ENCODE measurements around the gene EVPLL.
"Not testable (repeated sequence)": the region's sequence is repeated elsewhere in the genome, so short reads cannot be mapped to it uniquely, and the experiment has no call there.

GRCh38 chr17:18426639-18427038 lies 49.1 kb downstream of the EVPLL start:
- not testable (repeated sequence) for TF ChIP-seq EZH2phosphoT487 (IDR thresholded peaks at IDR 0.05; ENCODE audit: low read depth)
- TF ChIP-seq, protein P1, sequence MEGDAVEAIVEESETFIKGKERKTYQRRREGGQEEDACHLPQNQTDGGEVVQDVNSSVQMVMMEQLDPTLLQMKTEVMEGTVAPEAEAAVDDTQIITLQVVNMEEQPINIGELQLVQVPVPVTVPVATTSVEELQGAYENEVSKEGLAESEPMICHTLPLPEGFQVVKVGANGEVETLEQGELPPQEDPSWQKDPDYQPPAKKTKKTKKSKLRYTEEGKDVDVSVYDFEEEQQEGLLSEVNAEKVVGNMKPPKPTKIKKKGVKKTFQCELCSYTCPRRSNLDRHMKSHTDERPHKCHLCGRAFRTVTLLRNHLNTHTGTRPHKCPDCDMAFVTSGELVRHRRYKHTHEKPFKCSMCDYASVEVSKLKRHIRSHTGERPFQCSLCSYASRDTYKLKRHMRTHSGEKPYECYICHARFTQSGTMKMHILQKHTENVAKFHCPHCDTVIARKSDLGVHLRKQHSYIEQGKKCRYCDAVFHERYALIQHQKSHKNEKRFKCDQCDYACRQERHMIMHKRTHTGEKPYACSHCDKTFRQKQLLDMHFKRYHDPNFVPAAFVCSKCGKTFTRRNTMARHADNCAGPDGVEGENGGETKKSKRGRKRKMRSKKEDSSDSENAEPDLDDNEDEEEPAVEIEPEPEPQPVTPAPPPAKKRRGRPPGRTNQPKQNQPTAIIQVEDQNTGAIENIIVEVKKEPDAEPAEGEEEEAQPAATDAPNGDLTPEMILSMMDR (IDR thresholded peaks at IDR 0.05; ENCODE audit: low read depth, low read length): not testable (repeated sequence)

All from OCI-LY3 (cell line).